Gastrocnemius medialis (tissue), 4 donors: ENCODE data around the gene ELOVL3.

ENCODE experiments used
- CTCF ChIP-seq, 5 experiments: fragments of 450-650 bp in 3 of 5; fragments of 200-600 bp in 2 of 5; sonication (generic) in 2 of 5; IDR thresholded peaks in 4 of 5; conservative IDR thresholded peaks in 1 of 5; 1 replicate in 4 of 5; 2 replicates in 1 of 5; pipeline ENCODE4 v1.5.1; 2016 to 2019; ENCODE audit warnings: antibody characterized with exemption in 5 of 5, mild to moderate bottlenecking in 3 of 5, moderate library complexity in 3 of 5
- POLR2A ChIP-seq, 2 donors: fragments of 450-650 bp; IDR thresholded peaks; one replicate each; pipeline ENCODE4 v1.6.1; 2017; ENCODE audit warnings: antibody characterized with exemption in 2 of 2, mild to moderate bottlenecking in 2 of 2, moderate library complexity in 2 of 2

- no peak for TF ChIP-seq CTCF (IDR thresholded peaks at IDR 0.05 in 4 of 5, conservative IDR thresholded peaks at IDR 0.05 in 1 of 5)
- peak; percentile 100 for TF ChIP-seq POLR2A (IDR thresholded peaks at IDR 0.05)
These were observed 19.2 kb downstream of the ELOVL3 start, which contains the start of gene GBF1 for GRCh38 chr10:102245082-102245931.
